ENCODE measurements around the gene GPC5.

DNA sequence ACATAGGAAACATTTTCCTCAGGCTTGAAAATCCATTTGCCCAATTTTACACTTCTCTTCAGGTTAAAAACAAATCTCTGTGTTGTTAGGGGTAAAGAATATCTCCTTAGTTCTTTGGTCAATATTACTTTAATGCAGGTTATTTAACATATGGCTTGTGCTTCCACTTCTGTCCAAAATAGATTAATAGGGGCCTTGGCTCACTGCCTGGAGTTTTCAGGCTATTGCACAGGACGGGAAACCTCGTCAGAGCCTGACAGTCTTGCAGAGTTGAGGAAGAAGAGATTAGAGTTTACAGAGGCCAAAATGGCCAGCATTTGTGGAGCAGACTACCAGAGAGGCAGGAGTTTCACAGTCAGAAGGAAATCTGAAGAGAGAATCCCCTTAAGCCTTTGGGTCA lies 964.3 kb downstream of the GPC5 start:
- TF ChIP-seq ZNF274 (IDR thresholded peaks at IDR 0.05; ENCODE audit: low read length) (no peak), ZNF274 (tag by site-specific recombination; IDR thresholded peaks at IDR 0.05; ENCODE audit: borderline replicate concordance) (no peak), YY1 (tag by site-specific recombination; IDR thresholded peaks at IDR 0.05) (no peak), ZNF121 (tag by site-specific recombination; IDR thresholded peaks at IDR 0.05) (no peak), OVOL3 (tag by site-specific recombination; IDR thresholded peaks at IDR 0.05) (no peak)

Measured in HEK293 (cell line).